K562 (cell line): ENCODE measurements around the gene CXCL6.

Experiments
- LCOR ChIP-seq: sonication (generic); formaldehyde crosslinking; IDR thresholded peaks from 2 replicates; pipeline ENCODE4 v1.8.0; 2022; ENCODE audit warnings: mild to moderate bottlenecking, missing genetic modification reagents
- ZC3H11A ChIP-seq: IDR thresholded peaks from 2 replicates; pipeline ENCODE4 v1.6.1; 2012; ENCODE audit warnings: low read depth, low read length, improper control_type of control experiment
- ZNF830 ChIP-seq: fragments of 250-450 bp; sonication (Bioruptor Pico); IDR thresholded peaks from 2 replicates; pipeline ENCODE4 v1.5.0; 2021; ENCODE audit warnings: mild to moderate bottlenecking
- TF ChIP-seq, protein P1 (sequence below): fragments of 450-650 bp; IDR thresholded peaks from 2 replicates; pipeline ENCODE4 v1.6.1; 2014; ENCODE audit warnings: low read depth, mild to moderate bottlenecking, moderate library complexity, borderline replicate concordance
- TF ChIP-seq, protein P2 (sequence below): sonication (generic); formaldehyde crosslinking; IDR thresholded peaks from 2 replicates; pipeline ENCODE4 v1.8.1; 2022; ENCODE audit warnings: missing genetic modification reagents

DNA sequence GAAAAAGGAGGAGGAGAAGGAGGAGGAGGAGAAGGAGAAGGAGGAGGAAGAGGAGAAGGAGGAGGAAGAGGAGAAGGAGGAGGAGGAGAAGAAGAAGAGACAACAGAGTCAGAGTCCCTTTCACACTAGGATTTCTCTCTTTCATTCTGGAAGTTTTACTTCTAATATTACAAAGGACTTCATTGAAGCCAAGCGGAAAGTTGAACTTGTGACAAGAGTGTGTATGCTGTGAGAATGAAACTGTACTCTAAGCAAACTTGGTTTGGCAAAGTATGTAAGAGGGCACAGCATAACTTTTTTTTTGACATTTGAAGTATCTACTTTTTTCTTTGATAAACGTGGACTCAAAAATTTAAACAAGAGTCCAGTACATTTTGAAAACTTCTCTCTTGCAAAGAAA lies 48.1 kb upstream of the CXCL6 start:
- TF ChIP-seq LCOR (CRISPR knock-in tag) (no peak), ZNF830 (CRISPR knock-in tag) (no peak), ZC3H11A (no peak)
- TF ChIP-seq, protein P1, sequence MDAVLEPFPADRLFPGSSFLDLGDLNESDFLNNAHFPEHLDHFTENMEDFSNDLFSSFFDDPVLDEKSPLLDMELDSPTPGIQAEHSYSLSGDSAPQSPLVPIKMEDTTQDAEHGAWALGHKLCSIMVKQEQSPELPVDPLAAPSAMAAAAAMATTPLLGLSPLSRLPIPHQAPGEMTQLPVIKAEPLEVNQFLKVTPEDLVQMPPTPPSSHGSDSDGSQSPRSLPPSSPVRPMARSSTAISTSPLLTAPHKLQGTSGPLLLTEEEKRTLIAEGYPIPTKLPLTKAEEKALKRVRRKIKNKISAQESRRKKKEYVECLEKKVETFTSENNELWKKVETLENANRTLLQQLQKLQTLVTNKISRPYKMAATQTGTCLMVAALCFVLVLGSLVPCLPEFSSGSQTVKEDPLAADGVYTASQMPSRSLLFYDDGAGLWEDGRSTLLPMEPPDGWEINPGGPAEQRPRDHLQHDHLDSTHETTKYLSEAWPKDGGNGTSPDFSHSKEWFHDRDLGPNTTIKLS, result no peak
- TF ChIP-seq, protein P2, sequence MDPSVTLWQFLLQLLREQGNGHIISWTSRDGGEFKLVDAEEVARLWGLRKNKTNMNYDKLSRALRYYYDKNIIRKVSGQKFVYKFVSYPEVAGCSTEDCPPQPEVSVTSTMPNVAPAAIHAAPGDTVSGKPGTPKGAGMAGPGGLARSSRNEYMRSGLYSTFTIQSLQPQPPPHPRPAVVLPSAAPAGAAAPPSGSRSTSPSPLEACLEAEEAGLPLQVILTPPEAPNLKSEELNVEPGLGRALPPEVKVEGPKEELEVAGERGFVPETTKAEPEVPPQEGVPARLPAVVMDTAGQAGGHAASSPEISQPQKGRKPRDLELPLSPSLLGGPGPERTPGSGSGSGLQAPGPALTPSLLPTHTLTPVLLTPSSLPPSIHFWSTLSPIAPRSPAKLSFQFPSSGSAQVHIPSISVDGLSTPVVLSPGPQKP (CRISPR knock-in tag), result no peak
